Measurements from ENCODE around the gene LDOC1.

- TF ChIP-seq CTCF (IDR thresholded peaks at IDR 0.05) = no peak
- no peak for TF ChIP-seq POLR2AphosphoS5 (IDR thresholded peaks at IDR 0.05; ENCODE audit: insufficient read depth in 1 of 2, low read depth in 1 of 2)
Measured at GRCh38 chrX:141133272-141133671, 43.7 kb downstream of the LDOC1 start.

All from vagina (tissue), 2 donors.